ENCODE measurements around the gene ESRRG.

Gene ESRRG

GRCh38 chr1:216562383-216562782, 160.8 kb downstream of the ESRRG start:
- H3K4me3 ChIP-seq (replicated peaks; ENCODE audit: low read depth, low read length), result no peak overlapping the region
- no peak for DNase-seq (ENCODE audit: extremely low read depth, low read depth)
- no peak for TF ChIP-seq CTCF (IDR thresholded peaks at IDR 0.05; ENCODE audit: low read depth, low read length, missing control alignments)

- H3K4me3 ChIP-seq (replicated peaks; ENCODE audit: low read depth, low read length), result no peak overlapping the region
- no peak for TF ChIP-seq CTCF (IDR thresholded peaks at IDR 0.05; ENCODE audit: low read depth, low read length, missing control alignments)
- DNase-seq (ENCODE audit: extremely low read depth, low read depth), result no peak
Measured at GRCh38 chr1:216560527-216560926, 162.7 kb downstream of the ESRRG start.

- TF ChIP-seq CTCF (IDR thresholded peaks at IDR 0.05; ENCODE audit: low read depth, low read length, missing control alignments), result no peak
- H3K4me3 ChIP-seq (replicated peaks; ENCODE audit: low read depth, low read length), result no peak overlapping the region
- no peak for DNase-seq (ENCODE audit: extremely low read depth, low read depth)
Measured at GRCh38 chr1:216559359-216559758, 163.9 kb downstream of the ESRRG start.

- H3K4me3 ChIP-seq (replicated peaks; ENCODE audit: low read depth, low read length), result no peak overlapping the region
- TF ChIP-seq CTCF (IDR thresholded peaks at IDR 0.05; ENCODE audit: low read depth, low read length, missing control alignments), result no peak
- no peak for DNase-seq (ENCODE audit: extremely low read depth, low read depth)
Measured at GRCh38 chr1:216555653-216556052, 167.6 kb downstream of the ESRRG start.

- DNase-seq (ENCODE audit: extremely low read depth, low read depth), result no peak
- no peak overlapping the region for H3K4me3 ChIP-seq (replicated peaks; ENCODE audit: low read depth, low read length)
- no peak for TF ChIP-seq CTCF (IDR thresholded peaks at IDR 0.05; ENCODE audit: low read depth, low read length, missing control alignments)
Measured at GRCh38 chr1:216554934-216555333, 168.3 kb downstream of the ESRRG start.

GRCh38 chr1:216553766-216554165, 169.5 kb downstream of the ESRRG start:
- no peak for DNase-seq (ENCODE audit: extremely low read depth, low read depth)
- no peak for TF ChIP-seq CTCF (IDR thresholded peaks at IDR 0.05; ENCODE audit: low read depth, low read length, missing control alignments)
- H3K4me3 ChIP-seq (replicated peaks; ENCODE audit: low read depth, low read length), result no peak overlapping the region

GRCh38 chr1:216553040-216553439, 170.2 kb downstream of the ESRRG start:
- H3K4me3 ChIP-seq (replicated peaks; ENCODE audit: low read depth, low read length), result no peak overlapping the region
- TF ChIP-seq CTCF (IDR thresholded peaks at IDR 0.05; ENCODE audit: low read depth, low read length, missing control alignments), result no peak
- DNase-seq (ENCODE audit: extremely low read depth, low read depth), result no peak
